ENCODE results near the gene KIAA0319L. TPM values are rescaled to one million over a fixed set of nuclear protein-coding genes. Genes with fewer than 3 reads are reported as not detected.

The KIAA0319L gene
- total and polyA plus RNA-seq, 4 donors = 27.0 to 107 (median 27.9) TPM

DNA sequence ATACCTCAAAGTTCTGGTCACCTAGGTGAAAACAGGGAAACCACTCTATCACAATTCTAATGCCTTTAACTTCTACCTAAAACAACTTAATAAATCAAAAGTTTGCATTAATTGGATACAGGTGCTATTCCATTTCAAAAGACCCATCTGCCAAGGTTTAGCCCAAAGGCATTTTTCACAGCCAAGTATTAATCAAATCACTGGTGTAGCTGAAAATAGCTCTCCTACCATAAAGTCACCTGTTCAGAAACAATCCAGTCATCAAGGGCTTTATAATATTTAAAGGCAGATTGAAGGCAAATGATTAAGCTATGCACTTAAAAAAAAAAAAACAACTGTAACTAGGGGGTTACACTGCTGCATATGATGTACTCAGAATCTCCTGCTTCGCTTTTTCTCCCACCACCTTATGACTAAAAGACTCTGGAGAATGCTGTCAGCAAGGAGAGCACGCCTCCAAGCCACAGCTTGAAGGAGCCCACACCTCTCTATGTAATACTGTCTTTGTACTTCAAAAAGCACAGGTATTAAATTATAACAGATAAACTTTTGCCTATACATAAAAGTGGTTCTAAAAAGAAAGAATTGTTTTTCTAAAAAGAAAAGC lies 20.5 kb downstream of the KIAA0319L start:
- H3K4me1 ChIP-seq (ENCODE audit: control insufficient read depth in 4 of 4, insufficient read depth in 4 of 4, low read length in 3 of 4) = peaks cover 0 to 10% (median 5%) of the 10 kb centered on the region in 4 donors
- H3K36me3 ChIP-seq (ENCODE audit: control insufficient read depth in 4 of 4, insufficient read depth in 3 of 4, low read depth in 1 of 4, low read length in 3 of 4) = peaks cover 0 to 4% (median 0%) of the 10 kb centered on the region in 4 donors
- no peaks in the 10 kb centered on the region for H3K27me3 ChIP-seq (ENCODE audit: control insufficient read depth in 4 of 4, insufficient read depth in 4 of 4, low read length in 3 of 4)
- no peak for DNase-seq (ENCODE audit: low spot score)
- no peak overlapping the region for H3K27ac ChIP-seq (ENCODE audit: low read depth in 1 of 2, low read length in 2 of 2)
- no peak overlapping the region for H3K9ac ChIP-seq (ENCODE audit: low read depth in 1 of 2, low read length in 2 of 2)
- TF ChIP-seq ATF3 (IDR thresholded peaks at IDR 0.05) (no peak), FOXA2 (IDR thresholded peaks at IDR 0.05) (no peak), NR2F2 (IDR thresholded peaks at IDR 0.05) (no peak), HNF4A (conservative IDR thresholded peaks at IDR 0.05) (no peak), TAF1 (conservative IDR thresholded peaks at IDR 0.05) (no peak), FOXA1 (IDR thresholded peaks at IDR 0.05) (no peak)
- no peaks in the 10 kb centered on the region for H3K9me3 ChIP-seq (ENCODE audit: control insufficient read depth in 4 of 4, low read length in 3 of 4)
- no peak overlapping the region for H3K4me3 ChIP-seq (ENCODE audit: low read depth in 1 of 3, low read length in 3 of 3)
- WGBS = 96% methylated on average over 2 of the region's 2 CpGs

- no peak for DNase-seq (ENCODE audit: low spot score)
- no peak overlapping the region for H3K27ac ChIP-seq (ENCODE audit: low read depth in 1 of 2, low read length in 2 of 2)
- no peak overlapping the region for H3K4me3 ChIP-seq (ENCODE audit: low read depth in 1 of 3, low read length in 3 of 3)
- H3K27me3 ChIP-seq (ENCODE audit: control insufficient read depth in 4 of 4, insufficient read depth in 4 of 4, low read length in 3 of 4) = no peaks in the 10 kb centered on the region
- no peak overlapping the region for H3K9ac ChIP-seq (ENCODE audit: low read depth in 1 of 2, low read length in 2 of 2)
- H3K9me3 ChIP-seq (ENCODE audit: control insufficient read depth in 4 of 4, low read length in 3 of 4) = no peaks in the 10 kb centered on the region
- peaks cover 0 to 9% (median 4%) of the 10 kb centered on the region in 4 donors for H3K4me1 ChIP-seq (ENCODE audit: control insufficient read depth in 4 of 4, insufficient read depth in 4 of 4, low read length in 3 of 4)
- H3K36me3 ChIP-seq (ENCODE audit: control insufficient read depth in 4 of 4, insufficient read depth in 3 of 4, low read depth in 1 of 4, low read length in 3 of 4) = peaks cover 0 to 9% (median 2%) of the 10 kb centered on the region in 4 donors
- TF ChIP-seq, protein P1, sequence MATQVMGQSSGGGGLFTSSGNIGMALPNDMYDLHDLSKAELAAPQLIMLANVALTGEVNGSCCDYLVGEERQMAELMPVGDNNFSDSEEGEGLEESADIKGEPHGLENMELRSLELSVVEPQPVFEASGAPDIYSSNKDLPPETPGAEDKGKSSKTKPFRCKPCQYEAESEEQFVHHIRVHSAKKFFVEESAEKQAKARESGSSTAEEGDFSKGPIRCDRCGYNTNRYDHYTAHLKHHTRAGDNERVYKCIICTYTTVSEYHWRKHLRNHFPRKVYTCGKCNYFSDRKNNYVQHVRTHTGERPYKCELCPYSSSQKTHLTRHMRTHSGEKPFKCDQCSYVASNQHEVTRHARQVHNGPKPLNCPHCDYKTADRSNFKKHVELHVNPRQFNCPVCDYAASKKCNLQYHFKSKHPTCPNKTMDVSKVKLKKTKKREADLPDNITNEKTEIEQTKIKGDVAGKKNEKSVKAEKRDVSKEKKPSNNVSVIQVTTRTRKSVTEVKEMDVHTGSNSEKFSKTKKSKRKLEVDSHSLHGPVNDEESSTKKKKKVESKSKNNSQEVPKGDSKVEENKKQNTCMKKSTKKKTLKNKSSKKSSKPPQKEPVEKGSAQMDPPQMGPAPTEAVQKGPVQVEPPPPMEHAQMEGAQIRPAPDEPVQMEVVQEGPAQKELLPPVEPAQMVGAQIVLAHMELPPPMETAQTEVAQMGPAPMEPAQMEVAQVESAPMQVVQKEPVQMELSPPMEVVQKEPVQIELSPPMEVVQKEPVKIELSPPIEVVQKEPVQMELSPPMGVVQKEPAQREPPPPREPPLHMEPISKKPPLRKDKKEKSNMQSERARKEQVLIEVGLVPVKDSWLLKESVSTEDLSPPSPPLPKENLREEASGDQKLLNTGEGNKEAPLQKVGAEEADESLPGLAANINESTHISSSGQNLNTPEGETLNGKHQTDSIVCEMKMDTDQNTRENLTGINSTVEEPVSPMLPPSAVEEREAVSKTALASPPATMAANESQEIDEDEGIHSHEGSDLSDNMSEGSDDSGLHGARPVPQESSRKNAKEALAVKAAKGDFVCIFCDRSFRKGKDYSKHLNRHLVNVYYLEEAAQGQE (IDR thresholded peaks at IDR 0.05) = no peak
These were observed 22.0 kb downstream of the KIAA0319L start for GRCh38 chr1:35535243-35535642.

DNA sequence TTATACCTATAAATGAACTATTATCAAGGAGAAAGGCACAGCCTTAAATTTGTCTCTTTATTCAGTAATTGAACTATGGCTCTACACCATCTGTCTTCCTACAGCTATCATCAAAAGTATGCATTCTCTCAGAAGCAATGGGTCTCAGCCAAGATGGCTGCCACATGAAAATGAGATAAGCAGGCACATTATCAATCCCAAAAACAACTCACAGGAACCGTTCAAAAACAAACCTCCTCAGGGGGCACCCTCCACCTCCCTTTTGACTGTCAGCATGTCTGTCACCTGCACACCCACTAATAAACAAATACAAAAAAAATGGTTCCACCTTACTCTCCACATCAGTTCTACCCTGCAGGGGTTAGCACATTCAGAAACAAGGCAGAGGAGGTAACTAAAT lies 23.6 kb downstream of the KIAA0319L start:
- no peaks in the 10 kb centered on the region for H3K9me3 ChIP-seq (ENCODE audit: control insufficient read depth in 4 of 4, low read length in 3 of 4)
- H3K9ac ChIP-seq (ENCODE audit: low read depth in 1 of 2, low read length in 2 of 2) = no peak overlapping the region
- no peak for DNase-seq (ENCODE audit: low spot score)
- WGBS = 51% methylated on average over 1 of the region's 1 CpG
- H3K36me3 ChIP-seq (ENCODE audit: control insufficient read depth in 4 of 4, insufficient read depth in 3 of 4, low read depth in 1 of 4, low read length in 3 of 4) = peaks cover 0 to 5% (median 3%) of the 10 kb centered on the region in 4 donors
- H3K27me3 ChIP-seq (ENCODE audit: control insufficient read depth in 4 of 4, insufficient read depth in 4 of 4, low read length in 3 of 4) = no peaks in the 10 kb centered on the region
- no peak overlapping the region for H3K4me3 ChIP-seq (ENCODE audit: low read depth in 1 of 3, low read length in 3 of 3)
- TF ChIP-seq RAD21 (IDR thresholded peaks at IDR 0.05) (no peak), SP1 (IDR thresholded peaks at IDR 0.05) (no peak), YY1 (IDR thresholded peaks at IDR 0.05) (no peak), HNF4A (conservative IDR thresholded peaks at IDR 0.05) (no peak), TAF1 (conservative IDR thresholded peaks at IDR 0.05) (no peak), EGR1 (IDR thresholded peaks at IDR 0.05; ENCODE audit: low read depth in 2 of 2) (no peak), ATF3 (IDR thresholded peaks at IDR 0.05) (no peak), FOXA1 (IDR thresholded peaks at IDR 0.05) (no peak), FOXA2 (IDR thresholded peaks at IDR 0.05) (no peak), RXRA (IDR thresholded peaks at IDR 0.05) (no peak), ZBTB33 (IDR thresholded peaks at IDR 0.05) (no peak), HNF4G (IDR thresholded peaks at IDR 0.05) (no peak)
- TF ChIP-seq, protein P2, sequence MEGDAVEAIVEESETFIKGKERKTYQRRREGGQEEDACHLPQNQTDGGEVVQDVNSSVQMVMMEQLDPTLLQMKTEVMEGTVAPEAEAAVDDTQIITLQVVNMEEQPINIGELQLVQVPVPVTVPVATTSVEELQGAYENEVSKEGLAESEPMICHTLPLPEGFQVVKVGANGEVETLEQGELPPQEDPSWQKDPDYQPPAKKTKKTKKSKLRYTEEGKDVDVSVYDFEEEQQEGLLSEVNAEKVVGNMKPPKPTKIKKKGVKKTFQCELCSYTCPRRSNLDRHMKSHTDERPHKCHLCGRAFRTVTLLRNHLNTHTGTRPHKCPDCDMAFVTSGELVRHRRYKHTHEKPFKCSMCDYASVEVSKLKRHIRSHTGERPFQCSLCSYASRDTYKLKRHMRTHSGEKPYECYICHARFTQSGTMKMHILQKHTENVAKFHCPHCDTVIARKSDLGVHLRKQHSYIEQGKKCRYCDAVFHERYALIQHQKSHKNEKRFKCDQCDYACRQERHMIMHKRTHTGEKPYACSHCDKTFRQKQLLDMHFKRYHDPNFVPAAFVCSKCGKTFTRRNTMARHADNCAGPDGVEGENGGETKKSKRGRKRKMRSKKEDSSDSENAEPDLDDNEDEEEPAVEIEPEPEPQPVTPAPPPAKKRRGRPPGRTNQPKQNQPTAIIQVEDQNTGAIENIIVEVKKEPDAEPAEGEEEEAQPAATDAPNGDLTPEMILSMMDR (IDR thresholded peaks at IDR 0.05; ENCODE audit: low read depth, low read length, missing input control) = no peak
- H3K27ac ChIP-seq (ENCODE audit: low read depth in 1 of 2, low read length in 2 of 2) = no peak overlapping the region
- H3K4me1 ChIP-seq (ENCODE audit: control insufficient read depth in 4 of 4, insufficient read depth in 4 of 4, low read length in 3 of 4) = no peaks in the 10 kb centered on the region

Measured in liver (tissue), 9 donors.